GM23338 (cell line): Measurements from ENCODE around the gene MBD5. TPM values are rescaled to one million over a fixed set of nuclear protein-coding genes. Genes with fewer than 3 reads are reported as not detected.

ENCODE experiments used
- ATAC-seq: fragments of 200-7000 bp; cut with Tn5 transposase; 3 replicates; pipeline ENCODE4 v1.9.1; 2020
- DNase-seq: peaks from one replicate; pipeline ENCODE4 v3.0.0-alpha.2; 2015; ENCODE audit warnings: low spot score
- H2AFZ ChIP-seq: fragments of 200-600 bp; sonication (generic); 2 replicates; pipeline ENCODE4 v1.8.0; 2016; ENCODE audit warnings: antibody characterized with exemption, mild to moderate bottlenecking, moderate library complexity
- H3F3A ChIP-seq: fragments of 200-600 bp; sonication (generic); replicated peaks from 2 replicates; pipeline ENCODE4 v1.8.0; 2017; ENCODE audit warnings: antibody characterized with exemption, mixed run types, low read depth
- H3K27ac ChIP-seq: fragments of 200-600 bp; sonication (generic); 2 replicates; pipeline ENCODE4 v1.6.1; 2016; ENCODE audit warnings: low read depth
- H3K27me3 ChIP-seq: fragments of 200-600 bp; sonication (generic); 2 replicates; pipeline ENCODE4 v1.8.0; 2016; ENCODE audit warnings: mild to moderate bottlenecking, mixed run types, moderate library complexity; ENCODE audit not compliant: insufficient read depth
- H3K36me3 ChIP-seq: fragments of 200-600 bp; sonication (generic); 2 replicates; pipeline ENCODE4 v1.8.0; 2016; ENCODE audit warnings: mild to moderate bottlenecking; ENCODE audit not compliant: insufficient read depth
- H3K4me1 ChIP-seq: fragments of 200-600 bp; sonication (generic); 2 replicates; pipeline ENCODE4 v1.8.0; 2016; ENCODE audit warnings: mild to moderate bottlenecking, moderate library complexity; ENCODE audit not compliant: insufficient read depth
- H3K4me2 ChIP-seq: fragments of 200-600 bp; sonication (generic); 2 replicates; pipeline ENCODE4 v1.7.1; 2017; ENCODE audit warnings: mixed run types
- H3K4me3 ChIP-seq: fragments of 200-600 bp; sonication (generic); 2 replicates; pipeline ENCODE4 v1.6.1; 2016; ENCODE audit warnings: mixed run types
- H3K79me2 ChIP-seq: fragments of 200-600 bp; sonication (generic); replicated peaks from 2 replicates; pipeline ENCODE4 v1.8.0; 2017; ENCODE audit warnings: mild to moderate bottlenecking; ENCODE audit not compliant: insufficient read depth
- H3K9me2 ChIP-seq: fragments of 200-600 bp; sonication (generic); 2 replicates; pipeline ENCODE4 v1.8.0; 2017; ENCODE audit not compliant: insufficient read depth
- H4K20me1 ChIP-seq: fragments of 200-600 bp; sonication (generic); replicated peaks from 2 replicates; pipeline ENCODE4 v1.8.0; 2017; ENCODE audit warnings: mild to moderate bottlenecking; ENCODE audit not compliant: insufficient read depth
- H3K27ac Mint-ChIP-seq: 2 replicates; pipeline ENCODE4 v1.8.0; 2020; ENCODE audit warnings: inconsistent platforms, mild to moderate bottlenecking, moderate library complexity, mixed read lengths
- H3K27me3 Mint-ChIP-seq: 3 replicates; pipeline ENCODE4 v1.8.0; 2022; ENCODE audit warnings: low read depth, mild to moderate bottlenecking, moderate library complexity, mixed read lengths, inconsistent platforms; ENCODE audit not compliant: insufficient read depth, poor library complexity
- H3K36me3 Mint-ChIP-seq: 3 replicates; pipeline ENCODE4 v1.8.0; 2021; ENCODE audit warnings: low read depth, mild to moderate bottlenecking, inconsistent platforms, moderate library complexity, mixed read lengths
- H3K4me1 Mint-ChIP-seq: 3 replicates; pipeline ENCODE4 v1.8.0; 2020; ENCODE audit warnings: mild to moderate bottlenecking, inconsistent platforms, mixed read lengths
- H3K4me3 Mint-ChIP-seq: 3 replicates; pipeline ENCODE4 v1.8.0; 2021; ENCODE audit warnings: moderate library complexity, mild to moderate bottlenecking, inconsistent platforms, mixed read lengths
- H3K9me3 Mint-ChIP-seq: 3 replicates; pipeline ENCODE4 v1.8.0; 2020; ENCODE audit warnings: moderate library complexity, mild to moderate bottlenecking, inconsistent platforms, mixed read lengths
- CTCF ChIP-seq, 2 experiments: fragments of 200-600 bp in 1 of 2; sonication (generic) in 1 of 2; conservative IDR thresholded peaks; 2 replicates each; pipeline versions ENCODE4 v1.5.1 to v1.6.1; 2016 to 2017; ENCODE audit warnings: antibody characterized with exemption in 2 of 2, low read depth in 2 of 2, mild to moderate bottlenecking in 2 of 2, moderate library complexity in 1 of 2
- EZH2 ChIP-seq: fragments of 200-600 bp; sonication (generic); IDR thresholded peaks from one replicate; pipeline ENCODE4 v1.8.0; 2017; ENCODE audit warnings: antibody characterized with exemption, mild to moderate bottlenecking, low read depth; ENCODE audit not compliant: unreplicated experiment
- EZH2phosphoT487 ChIP-seq: fragments of 200-600 bp; sonication (generic); IDR thresholded peaks from one replicate; pipeline ENCODE4 v1.8.1; 2018; ENCODE audit warnings: antibody characterized with exemption; ENCODE audit not compliant: unreplicated experiment
- JUNB ChIP-seq: IDR thresholded peaks from one replicate; pipeline ENCODE4 v1.6.1; 2016; ENCODE audit warnings: antibody characterized with exemption; ENCODE audit not compliant: unreplicated experiment
- NANOG ChIP-seq: IDR thresholded peaks from 2 replicates; pipeline ENCODE4 v1.6.1; 2016; ENCODE audit warnings: antibody characterized with exemption, borderline replicate concordance
- POLR2AphosphoS5 ChIP-seq: IDR thresholded peaks from 2 replicates; pipeline ENCODE4 v1.6.1; 2016; ENCODE audit warnings: antibody characterized with exemption, low read depth
- REST ChIP-seq: IDR thresholded peaks from one replicate; pipeline ENCODE4 v1.6.1; 2018; ENCODE audit warnings: antibody characterized with exemption; ENCODE audit not compliant: unreplicated experiment
- ZNF114 ChIP-seq: fragments of 250-450 bp; sonication (Bioruptor Pico); IDR thresholded peaks from 2 replicates; pipeline ENCODE4 v1.5.0; 2020; ENCODE audit warnings: mild to moderate bottlenecking, moderate library complexity
- ZNF331 ChIP-seq: fragments of 250-450 bp; sonication (Bioruptor Pico); IDR thresholded peaks from 2 replicates; pipeline ENCODE4 v1.5.0; 2020; ENCODE audit warnings: low read depth, mild to moderate bottlenecking, moderate library complexity
- ZNF462 ChIP-seq: fragments of 250-450 bp; sonication (Bioruptor Pico); IDR thresholded peaks from 2 replicates; pipeline ENCODE4 v1.5.0; 2020; ENCODE audit warnings: mild to moderate bottlenecking, moderate library complexity
- polyA plus RNA-seq: library from polyadenylated mRNA; unstranded; fragments of >200 nt; fragmentation: Nextera tagmentation; extraction: Ambion mirVana; gene quantifications from 2 replicates; pipeline ENCODE4 v1.2.1, GENCODE V29; 2016
- total RNA-seq: library from RNA; depleted of rRNA; stranded (reverse); fragments of >200 nt; shearing (Covaris generic); gene quantifications from 2 replicates; pipeline ENCODE4 v1.2.3, GENCODE V29; 2014

Gene MBD5
- total and polyA plus RNA-seq, 2 experiments from 2014 or later: 16.2 to 23.1 TPM

GRCh38 chr2:148458171-148458570, 437.3 kb downstream of the MBD5 start:
- Mint-ChIP-seq H3K9me3 (no peaks in the 10 kb centered on the region), H3K4me3 (no peak overlapping the region), H3K27me3 (no peaks in the 10 kb centered on the region), H3K4me1 (peaks cover 3% of the 10 kb centered on the region; the same call in 2 of the 3 replicates), H3K27ac (no peak overlapping the region), H3K36me3 (no peaks in the 10 kb centered on the region)
- Histone ChIP-seq H3F3A (no peaks in the 10 kb centered on the region), H3K4me1 (no peaks in the 10 kb centered on the region), H3K36me3 (no peaks in the 10 kb centered on the region), H3K4me2 (no peak overlapping the region), H2AFZ (no peak overlapping the region), H4K20me1 (no peaks in the 10 kb centered on the region), H3K4me3 (no peak overlapping the region), H3K9me2 (no peaks in the 10 kb centered on the region), H3K27ac (no peak overlapping the region), H3K79me2 (no peaks in the 10 kb centered on the region), H3K27me3 (no peaks in the 10 kb centered on the region)
- no peak for TF ChIP-seq REST
- TF ChIP-seq NANOG: no peak
- no peak for TF ChIP-seq EZH2phosphoT487
- TF ChIP-seq ZNF114 (CRISPR knock-in tag): no peak
- no peak for TF ChIP-seq ZNF331
- no peak for TF ChIP-seq CTCF (conservative IDR thresholded peaks at IDR 0.05; ENCODE audit: low read depth in 2 of 2)
- no peak for TF ChIP-seq ZNF462 (CRISPR knock-in tag)
- no peak for TF ChIP-seq EZH2
- no peak for TF ChIP-seq POLR2AphosphoS5
- TF ChIP-seq JUNB: no peak
- ATAC-seq (no peak), DNase-seq (no peak)
